Activated CD4-positive, alpha-beta memory T cell treated with anti-CD3 and anti-CD28 coated beads, Interleukin-2, amount 10 ng/mL, durations not matched to agents 7 days and 5 days (primary cell): ENCODE results near the gene WDR17. TPM values are rescaled to one million over a fixed set of nuclear protein-coding genes. Genes with fewer than 3 reads are reported as not detected.

ENCODE experiments used
- CTCF ChIA-PET: fragments of 350-600 bp; sonication (Branson Sonifier 250); formaldehyde crosslinking; loops from one replicate; lab custom pipeline; 2021; ENCODE audit warnings: antibody characterized with exemption, inconsistent platforms; lab: Charles Lee
- POLR2A ChIA-PET: fragments of 350-600 bp; sonication (Branson Sonifier 250); formaldehyde crosslinking; loops from one replicate; lab custom pipeline; 2021; ENCODE audit warnings: antibody characterized with exemption; lab: Charles Lee
- DNase-seq: peaks from one replicate; pipeline ENCODE4 v3.0.0-alpha.2; 2020
- H3K27ac Mint-ChIP-seq: one replicate; pipeline ENCODE4 v1.8.0; 2021; ENCODE audit warnings: mild to moderate bottlenecking, mixed read lengths
- H3K27me3 Mint-ChIP-seq: one replicate; pipeline ENCODE4 v1.8.0; 2021; ENCODE audit warnings: mixed read lengths
- H3K36me3 Mint-ChIP-seq: one replicate; pipeline ENCODE4 v1.8.0; 2021; ENCODE audit warnings: low read depth, mixed read lengths
- H3K4me1 Mint-ChIP-seq: one replicate; pipeline ENCODE4 v1.8.0; 2021; ENCODE audit warnings: mixed read lengths
- H3K4me3 Mint-ChIP-seq: one replicate; pipeline ENCODE4 v1.8.0; 2021; ENCODE audit warnings: mild to moderate bottlenecking, mixed read lengths
- H3K9me3 Mint-ChIP-seq: one replicate; pipeline ENCODE4 v1.8.0; 2021; ENCODE audit warnings: mixed read lengths
- total RNA-seq, 2 experiments: library from RNA; stranded (reverse); gene quantifications; one replicate each; pipeline ENCODE4 v1.2.3, GENCODE V29; 2021

The WDR17 gene
- total RNA-seq, 2 experiments from 2014 or later = 0.70 to 0.78 TPM

DNA sequence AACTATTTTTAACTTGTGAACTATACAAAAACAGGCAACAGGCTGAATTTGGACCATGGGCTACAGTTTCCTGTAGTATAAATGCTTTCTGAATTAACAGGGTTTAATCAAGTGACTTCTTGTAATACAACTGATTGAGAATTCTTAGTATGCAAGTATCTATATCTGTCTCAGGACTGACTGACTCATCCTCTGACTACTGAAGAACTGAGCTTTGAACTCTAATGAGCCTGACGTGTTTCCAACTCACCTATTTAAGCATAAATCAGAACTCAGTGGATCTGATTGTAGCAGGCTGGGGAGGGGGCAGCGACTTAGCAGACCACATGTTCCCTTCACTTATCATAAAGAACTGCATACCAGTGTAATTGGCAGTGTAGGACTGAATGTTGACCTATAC, 122.0 kb downstream of the WDR17 start:
- H3K9me3 Mint-ChIP-seq = no peaks in the 10 kb centered on the region
- ChIA-PET CTCF (no interaction called here), POLR2A (no interaction called here)
- no peak for DNase-seq
- H3K36me3 Mint-ChIP-seq = no peaks in the 10 kb centered on the region
- H3K27ac Mint-ChIP-seq = no peak overlapping the region
- H3K4me1 Mint-ChIP-seq = no peaks in the 10 kb centered on the region
- H3K27me3 Mint-ChIP-seq = peaks cover 30% of the 10 kb centered on the region
- H3K4me3 Mint-ChIP-seq = no peak overlapping the region

DNA sequence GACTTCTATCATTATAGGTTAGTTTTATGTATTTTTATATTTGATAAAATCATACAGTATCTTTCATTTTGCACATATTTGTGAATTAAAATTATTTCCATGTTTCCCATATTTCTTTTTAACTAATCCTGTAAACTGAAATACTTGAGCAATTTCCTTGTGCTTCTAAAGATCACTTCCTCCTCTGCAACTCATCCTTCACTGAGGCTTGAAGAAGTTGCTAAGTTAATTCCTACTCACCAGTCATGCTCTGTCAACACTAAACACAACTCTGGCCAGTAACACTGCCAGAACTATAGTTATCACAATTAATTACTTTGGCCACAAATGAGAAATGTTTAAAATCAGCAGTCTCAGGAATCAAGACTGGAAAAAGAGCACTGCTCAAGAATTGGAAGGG, 123.0 kb downstream of the WDR17 start:
- ChIA-PET CTCF (no interaction called here), POLR2A (no interaction called here)
- Mint-ChIP-seq H3K27me3 (peaks cover 35% of the 10 kb centered on the region), H3K27ac (no peak overlapping the region), H3K4me1 (peaks cover 1% of the 10 kb centered on the region), H3K9me3 (no peaks in the 10 kb centered on the region), H3K36me3 (no peaks in the 10 kb centered on the region), H3K4me3 (no peak overlapping the region)
- no peak for DNase-seq

DNA sequence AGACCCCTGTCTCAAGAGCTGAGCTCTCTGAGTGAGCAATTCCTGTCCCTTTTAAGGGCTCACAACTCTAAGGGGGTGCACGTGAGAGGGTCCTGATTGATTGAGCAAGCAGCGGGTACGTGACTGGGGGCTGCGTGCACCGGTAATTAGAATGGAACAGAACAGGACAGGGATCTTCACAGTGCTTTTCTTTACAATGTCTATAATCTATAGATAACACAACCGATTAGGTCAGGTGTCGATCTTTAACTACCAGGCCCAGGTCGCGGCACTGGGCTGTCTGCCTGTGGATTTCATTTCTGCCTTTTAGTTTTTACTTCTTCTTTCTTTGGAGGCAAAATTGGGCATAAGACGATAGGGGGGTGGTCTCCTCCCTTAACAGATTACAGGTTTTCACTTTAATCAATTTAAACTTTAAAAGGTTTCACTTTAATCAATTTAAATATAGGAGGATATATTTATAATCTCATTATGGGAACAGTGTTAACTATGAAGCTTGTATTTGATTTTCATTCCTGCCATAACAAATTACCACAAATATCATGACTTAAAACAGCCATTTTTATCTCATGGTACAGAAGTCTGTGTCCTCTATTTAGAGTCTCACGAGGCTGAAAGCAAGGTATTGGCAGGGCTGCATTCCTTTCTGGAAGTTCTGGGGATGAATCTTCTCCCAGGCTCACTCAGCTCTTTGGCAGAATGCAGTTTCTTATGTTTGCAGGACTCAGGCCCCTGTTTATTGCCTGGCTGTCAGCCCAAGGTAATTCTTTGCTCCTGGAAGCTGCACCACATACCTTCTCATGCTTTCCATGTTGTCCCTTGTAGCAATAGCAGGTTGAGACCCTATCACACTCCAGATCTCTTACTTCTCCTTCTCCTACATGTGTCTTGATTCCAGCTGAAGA, 124.5 kb downstream of the WDR17 start:
- no peaks in the 10 kb centered on the region for H3K36me3 Mint-ChIP-seq
- H3K9me3 Mint-ChIP-seq = no peaks in the 10 kb centered on the region
- no peak for DNase-seq
- ChIA-PET CTCF (no interaction called here), POLR2A (no interaction called here)
- no peak overlapping the region for H3K4me3 Mint-ChIP-seq
- H3K27me3 Mint-ChIP-seq = peaks cover 40% of the 10 kb centered on the region
- H3K4me1 Mint-ChIP-seq = peaks cover 9% of the 10 kb centered on the region
- no peak overlapping the region for H3K27ac Mint-ChIP-seq

DNA sequence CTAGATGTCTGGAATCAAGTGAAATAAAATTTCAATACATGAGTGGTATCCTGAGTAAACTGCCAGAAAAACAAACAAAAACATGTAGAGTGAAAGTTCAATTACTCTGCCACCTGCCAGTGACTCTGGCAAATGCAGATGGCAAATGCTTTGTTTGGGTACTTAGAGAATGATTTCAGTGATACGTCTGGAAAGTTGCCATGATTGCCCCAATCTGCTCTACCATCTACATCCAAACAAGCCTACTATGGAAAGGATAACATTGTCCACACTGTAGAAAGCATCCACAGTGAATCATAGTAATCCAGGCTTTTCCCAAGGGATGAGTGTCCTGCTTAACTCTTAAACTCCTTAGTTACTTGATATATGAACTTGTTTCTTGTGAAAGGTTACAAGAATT, 126.3 kb downstream of the WDR17 start:
- no peak for DNase-seq
- no peak overlapping the region for H3K27ac Mint-ChIP-seq
- no peak overlapping the region for H3K4me3 Mint-ChIP-seq
- POLR2A ChIA-PET = no interaction called here
- H3K4me1 Mint-ChIP-seq = peaks cover 16% of the 10 kb centered on the region
- peaks cover 41% of the 10 kb centered on the region for H3K27me3 Mint-ChIP-seq
- CTCF ChIA-PET = no interaction called here
- peaks cover 5% of the 10 kb centered on the region for H3K36me3 Mint-ChIP-seq
- no peaks in the 10 kb centered on the region for H3K9me3 Mint-ChIP-seq

DNA sequence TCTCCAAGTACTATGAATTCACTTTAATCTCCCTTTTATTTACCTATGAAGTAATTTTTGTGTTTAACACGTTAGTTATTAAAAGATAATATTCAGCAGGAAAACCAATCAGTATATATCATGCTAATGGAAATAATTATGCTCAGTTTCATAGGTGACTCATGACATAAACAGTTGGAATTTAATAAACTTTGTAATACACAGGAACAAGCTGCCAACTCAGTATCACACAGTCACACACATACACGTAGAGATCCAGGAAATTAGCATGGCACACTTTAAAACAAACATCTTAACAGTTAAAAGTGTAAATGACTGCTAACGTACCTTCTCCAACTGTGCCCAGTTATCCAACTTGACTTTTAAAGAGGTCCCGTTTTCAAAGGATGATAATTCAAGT, 127.5 kb downstream of the WDR17 start:
- ChIA-PET POLR2A (no interaction called here), CTCF (no interaction called here)
- H3K4me1 Mint-ChIP-seq = peaks cover 16% of the 10 kb centered on the region
- H3K27me3 Mint-ChIP-seq = peaks cover 46% of the 10 kb centered on the region
- DNase-seq = no peak
- H3K4me3 Mint-ChIP-seq = no peak overlapping the region
- peaks cover 5% of the 10 kb centered on the region for H3K36me3 Mint-ChIP-seq
- H3K27ac Mint-ChIP-seq = no peak overlapping the region
- no peaks in the 10 kb centered on the region for H3K9me3 Mint-ChIP-seq

DNA sequence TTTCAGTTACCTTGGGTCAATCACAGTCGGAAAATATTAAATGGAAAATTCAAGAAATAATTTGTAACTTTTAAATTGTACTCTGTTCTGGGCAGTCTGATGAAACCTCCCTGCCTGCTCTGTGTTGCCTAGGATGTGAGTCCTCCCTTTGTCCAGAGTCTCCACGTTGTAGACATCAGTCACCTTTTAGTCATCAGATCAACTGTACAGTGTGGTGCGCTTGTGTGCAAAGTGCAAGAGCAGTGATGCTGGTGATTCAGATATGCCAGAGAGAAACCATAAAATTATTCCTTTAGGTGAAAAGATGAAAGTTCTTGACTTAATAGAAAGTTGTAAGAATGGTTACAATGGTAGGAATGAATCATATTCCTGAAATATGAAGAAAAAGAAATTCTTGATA, 128.3 kb downstream of the WDR17 start:
- Mint-ChIP-seq H3K27me3 (peaks cover 45% of the 10 kb centered on the region), H3K9me3 (no peaks in the 10 kb centered on the region), H3K4me3 (no peak overlapping the region), H3K27ac (no peak overlapping the region), H3K4me1 (peaks cover 16% of the 10 kb centered on the region), H3K36me3 (peaks cover 5% of the 10 kb centered on the region)
- ChIA-PET CTCF (interaction anchor here (0.7 kb wide), 2 partner anchors 70 to 152 kb away, joined by 3 to 4 read pairs; no protein-coding TSS in a partner anchor), POLR2A (no interaction called here)
- DNase-seq = no peak

DNA sequence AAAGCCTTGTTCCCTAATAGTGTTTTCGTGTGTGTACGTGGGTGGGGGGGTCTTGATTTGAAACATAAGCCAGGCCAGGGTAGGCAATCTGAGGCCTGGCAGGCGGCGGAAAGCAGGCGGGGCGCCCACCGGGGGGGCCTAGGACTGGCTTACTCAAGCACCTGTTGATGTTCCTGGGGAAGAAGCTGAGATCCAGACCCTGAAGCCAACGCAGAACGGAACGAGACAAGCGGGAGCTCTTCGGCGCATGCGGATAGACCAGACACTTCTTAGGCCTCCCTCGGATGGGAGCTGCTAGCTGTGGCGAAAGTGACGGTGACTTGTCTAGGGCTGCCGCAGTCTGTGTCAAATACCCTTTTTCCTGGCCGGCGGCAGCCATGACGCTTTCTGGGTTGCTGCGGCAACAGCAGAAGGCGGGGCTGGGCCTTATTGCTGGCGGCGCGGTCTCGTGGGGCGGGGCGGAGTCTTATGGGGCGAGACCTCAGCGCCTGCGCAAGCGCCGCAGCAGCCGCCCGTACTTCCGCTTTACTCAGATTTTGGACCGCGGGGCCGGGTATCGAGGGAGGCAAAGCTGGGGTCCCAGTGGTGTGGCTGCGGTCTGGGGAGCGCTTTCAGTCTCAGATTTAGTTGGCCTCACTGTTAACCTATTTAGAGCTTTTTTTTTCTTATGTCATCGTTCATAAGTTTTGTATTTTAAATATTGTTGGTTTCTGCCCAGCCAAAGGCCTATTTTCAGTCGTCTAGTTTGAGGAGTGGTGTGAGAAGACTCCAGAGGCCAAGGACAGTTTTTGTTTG, 129.7 kb downstream of the WDR17 start, which contains the start of gene SPATA4:
TSS of gene SPATA4 (minus strand) at position 402 of the 795 bp plus-strand sequence. CDS start at position 379, 23 bp downstream.
- H3K4me3 Mint-ChIP-seq = peak within 1 kb of the TSS; percentile 75
- H3K27ac Mint-ChIP-seq = peak within 1 kb of the TSS; percentile 47
- H3K36me3 Mint-ChIP-seq = peaks cover 5% of the 10 kb centered on the region
- DNase-seq = peak; percentile 94
- peaks cover 16% of the 10 kb centered on the region for H3K4me1 Mint-ChIP-seq
- CTCF ChIA-PET = interaction anchor here (1.1 kb wide), 1 partner anchor 128 kb away, joined by 4 read pairs; no protein-coding TSS in a partner anchor
- H3K9me3 Mint-ChIP-seq = no peaks in the 10 kb centered on the region
- peaks cover 37% of the 10 kb centered on the region for H3K27me3 Mint-ChIP-seq
- POLR2A ChIA-PET = interaction anchor here (0.8 to 1.3 kb wide), 2 partner anchors 36 to 134 kb away, joined by 4 read pairs; no protein-coding TSS in a partner anchor

DNA sequence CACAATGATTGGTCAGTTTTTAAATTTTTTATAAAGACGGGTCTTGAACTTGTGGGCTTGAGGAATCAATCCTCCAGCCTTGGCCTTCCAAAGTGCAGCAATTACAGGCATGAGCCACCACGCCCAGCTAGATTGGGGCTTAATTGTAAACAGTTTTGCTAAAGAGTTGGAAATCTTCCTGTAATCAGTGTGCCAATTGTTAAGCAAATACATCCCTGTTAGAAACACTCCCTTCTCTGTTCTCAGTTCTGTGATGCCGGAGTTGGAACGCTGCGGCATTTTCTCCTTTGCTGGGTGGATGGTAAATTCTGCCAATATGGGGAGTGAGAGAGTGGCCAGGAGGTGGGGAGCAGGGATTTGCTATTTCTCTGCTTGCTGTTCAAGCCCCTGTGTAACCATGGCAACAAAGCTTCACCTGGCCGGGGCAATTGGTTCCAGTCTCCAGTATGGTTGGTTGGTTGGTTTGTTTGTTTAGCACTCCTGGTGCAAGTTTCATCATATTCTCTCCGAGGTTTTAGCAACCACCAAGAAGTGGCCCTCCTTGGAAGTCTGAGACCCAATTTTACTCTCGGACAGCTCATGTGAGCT, 132.8 kb downstream of the WDR17 start:
- Mint-ChIP-seq H3K27ac (no peak overlapping the region), H3K27me3 (peaks cover 19% of the 10 kb centered on the region), H3K36me3 (peaks cover 5% of the 10 kb centered on the region), H3K9me3 (no peaks in the 10 kb centered on the region), H3K4me3 (no peak overlapping the region), H3K4me1 (peaks cover 16% of the 10 kb centered on the region)
- no peak for DNase-seq
- CTCF ChIA-PET = no interaction called here
- POLR2A ChIA-PET = no interaction called here

DNA sequence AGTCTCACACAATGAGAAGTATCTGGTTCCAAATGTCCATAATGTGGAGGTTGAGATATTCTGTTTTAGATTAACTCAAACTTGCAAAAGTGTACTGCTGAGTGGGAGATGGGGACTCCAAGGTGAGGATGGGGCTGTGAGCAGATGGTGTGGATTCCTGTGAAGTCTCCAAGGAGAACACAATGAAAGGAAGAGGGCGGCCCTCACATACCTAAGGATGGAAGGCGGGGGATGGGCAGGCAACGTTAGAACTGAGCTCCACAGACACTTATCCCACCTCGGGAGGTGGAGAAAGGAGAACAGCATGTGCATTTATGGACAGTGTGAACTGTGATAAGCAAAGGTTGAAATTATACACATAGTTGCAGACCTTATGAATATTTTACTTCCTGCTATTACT, 139.7 kb downstream of the WDR17 start:
- ChIA-PET POLR2A (no interaction called here), CTCF (no interaction called here)
- H3K27ac Mint-ChIP-seq = no peak overlapping the region
- H3K36me3 Mint-ChIP-seq = no peaks in the 10 kb centered on the region
- H3K27me3 Mint-ChIP-seq = peaks cover 13% of the 10 kb centered on the region
- no peak for DNase-seq
- no peaks in the 10 kb centered on the region for H3K4me1 Mint-ChIP-seq
- H3K9me3 Mint-ChIP-seq = no peaks in the 10 kb centered on the region
- no peak overlapping the region for H3K4me3 Mint-ChIP-seq

DNA sequence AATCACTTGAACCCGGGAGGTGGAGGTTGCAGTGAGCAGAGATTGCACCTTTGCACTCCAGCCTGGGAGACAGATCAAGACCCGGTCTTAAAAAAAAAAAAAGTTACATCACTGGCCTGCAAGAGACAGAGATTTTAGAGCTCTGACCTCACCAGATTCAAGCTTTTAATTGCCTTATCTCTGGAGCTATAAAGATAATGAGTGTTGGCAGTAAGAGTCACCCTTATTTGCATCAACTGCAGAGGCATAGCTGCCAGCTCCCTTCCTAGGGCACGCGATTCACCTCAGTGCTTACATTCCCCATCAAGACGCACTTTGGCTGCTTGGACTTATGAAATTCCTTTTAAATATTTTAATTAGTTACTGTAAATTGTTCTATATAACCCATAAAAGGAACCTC, 142.2 kb downstream of the WDR17 start:
- Mint-ChIP-seq H3K27ac (no peak overlapping the region), H3K4me1 (no peaks in the 10 kb centered on the region), H3K4me3 (no peak overlapping the region), H3K27me3 (peaks cover 17% of the 10 kb centered on the region), H3K9me3 (no peaks in the 10 kb centered on the region), H3K36me3 (no peaks in the 10 kb centered on the region)
- ChIA-PET CTCF (interaction anchor here (0.6 kb wide), 1 partner anchor 23 kb away, joined by 3 read pairs; no protein-coding TSS in a partner anchor), POLR2A (no interaction called here)
- DNase-seq = no peak

DNA sequence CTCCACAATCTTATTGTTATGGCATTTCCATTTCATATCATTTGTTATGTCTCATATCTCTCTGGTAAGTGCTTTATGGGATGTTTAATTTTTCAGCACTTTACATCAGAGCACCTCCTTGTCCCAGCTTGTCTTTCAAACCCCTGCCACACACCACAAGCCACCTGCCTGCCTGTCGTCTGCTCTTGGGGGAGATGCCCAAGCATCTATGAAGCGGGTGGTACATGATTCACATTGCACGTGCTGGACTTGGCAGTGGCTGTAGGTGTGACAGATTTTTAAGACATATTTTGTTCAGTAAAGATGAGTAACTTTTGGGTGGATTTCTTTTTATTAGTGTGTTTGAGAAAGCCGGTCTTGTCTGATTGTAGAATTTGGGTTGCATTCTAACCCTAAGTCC, 143.9 kb downstream of the WDR17 start:
- ChIA-PET POLR2A (no interaction called here), CTCF (no interaction called here)
- DNase-seq = no peak
- H3K9me3 Mint-ChIP-seq = no peaks in the 10 kb centered on the region
- H3K36me3 Mint-ChIP-seq = no peaks in the 10 kb centered on the region
- no peak overlapping the region for H3K27ac Mint-ChIP-seq
- H3K4me1 Mint-ChIP-seq = no peaks in the 10 kb centered on the region
- H3K4me3 Mint-ChIP-seq = no peak overlapping the region
- peaks cover 17% of the 10 kb centered on the region for H3K27me3 Mint-ChIP-seq

DNA sequence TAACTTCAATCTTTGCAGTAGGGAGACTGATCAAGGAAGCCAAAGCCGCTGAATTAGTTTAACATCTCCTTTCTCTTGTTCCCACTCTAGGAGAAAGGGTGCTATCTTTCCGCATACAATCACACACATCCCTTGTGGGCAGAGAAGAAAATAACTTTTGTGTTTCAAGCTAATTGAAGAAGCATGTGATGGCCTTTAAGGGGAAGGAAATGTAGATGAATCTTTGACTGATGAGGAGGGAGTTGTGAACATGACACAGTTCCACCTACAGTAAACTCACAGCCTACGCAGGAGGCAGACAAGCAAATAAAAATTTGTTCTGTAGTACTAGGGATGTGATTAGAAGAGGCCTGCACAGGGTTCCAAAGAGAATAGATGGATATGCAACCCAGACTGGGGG, 144.5 kb downstream of the WDR17 start:
- Mint-ChIP-seq H3K27me3 (peaks cover 15% of the 10 kb centered on the region), H3K4me3 (no peak overlapping the region), H3K27ac (no peak overlapping the region), H3K36me3 (no peaks in the 10 kb centered on the region), H3K9me3 (no peaks in the 10 kb centered on the region), H3K4me1 (no peaks in the 10 kb centered on the region)
- ChIA-PET POLR2A (no interaction called here), CTCF (interaction anchor here (1.4 kb wide), 1 partner anchor 76 kb away, joined by 3 read pairs; no protein-coding TSS in a partner anchor)
- no peak for DNase-seq
